Prostate gland (tissue), 2 donors: ENCODE results near the gene SPAG6.

ENCODE experiments used
- POLR2A ChIP-seq: fragments of 450-650 bp; IDR thresholded peaks from one replicate; pipeline ENCODE4 v1.6.1; 2016; ENCODE audit warnings: antibody characterized with exemption, mild to moderate bottlenecking
- TF ChIP-seq, protein P1 (sequence below), 4 experiments: fragments of 200-600 bp in 2 of 4; fragments of 450-650 bp in 2 of 4; sonication (generic) in 2 of 4; IDR thresholded peaks; 1 replicate in 3 of 4; 2 replicates in 1 of 4; pipeline ENCODE4 v1.5.1; 2016 to 2019; ENCODE audit warnings: antibody characterized with exemption in 4 of 4, mild to moderate bottlenecking in 2 of 4, moderate library complexity in 2 of 4

DNA sequence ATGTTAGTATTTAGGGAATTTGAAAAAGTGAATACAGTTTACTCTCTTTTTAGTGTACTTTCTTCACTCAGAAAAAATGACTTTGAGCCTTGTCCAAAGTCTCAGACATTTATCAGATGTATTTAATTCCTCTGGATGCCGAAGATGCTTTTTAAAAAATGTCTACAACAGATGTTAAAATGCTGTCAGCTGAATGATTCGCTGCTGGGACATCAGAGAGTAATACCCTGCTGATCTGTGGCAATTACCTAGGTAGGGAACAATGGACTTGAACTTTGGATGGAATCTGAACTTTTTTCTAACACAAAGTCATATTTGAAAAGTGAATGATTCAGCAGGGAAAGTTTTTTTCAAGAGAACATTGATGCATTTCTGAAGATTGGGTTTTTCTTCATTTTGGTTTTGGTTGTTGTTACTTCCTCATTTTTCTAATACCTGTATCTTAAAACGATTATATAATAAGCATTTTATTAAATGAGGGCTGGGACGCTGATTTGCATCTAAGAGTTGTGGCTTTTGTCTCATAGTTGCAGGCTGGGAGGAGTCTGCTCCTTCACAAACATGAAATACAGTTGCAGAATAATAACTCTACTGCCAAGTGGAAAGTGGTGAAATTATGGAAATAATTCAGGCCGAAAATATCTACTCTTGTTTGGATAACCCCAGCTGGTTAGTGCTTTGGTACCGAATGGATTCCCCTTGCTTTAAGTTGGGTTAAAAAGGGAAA lies 98.0 kb downstream of the SPAG6 start:
- TF ChIP-seq, protein P1, sequence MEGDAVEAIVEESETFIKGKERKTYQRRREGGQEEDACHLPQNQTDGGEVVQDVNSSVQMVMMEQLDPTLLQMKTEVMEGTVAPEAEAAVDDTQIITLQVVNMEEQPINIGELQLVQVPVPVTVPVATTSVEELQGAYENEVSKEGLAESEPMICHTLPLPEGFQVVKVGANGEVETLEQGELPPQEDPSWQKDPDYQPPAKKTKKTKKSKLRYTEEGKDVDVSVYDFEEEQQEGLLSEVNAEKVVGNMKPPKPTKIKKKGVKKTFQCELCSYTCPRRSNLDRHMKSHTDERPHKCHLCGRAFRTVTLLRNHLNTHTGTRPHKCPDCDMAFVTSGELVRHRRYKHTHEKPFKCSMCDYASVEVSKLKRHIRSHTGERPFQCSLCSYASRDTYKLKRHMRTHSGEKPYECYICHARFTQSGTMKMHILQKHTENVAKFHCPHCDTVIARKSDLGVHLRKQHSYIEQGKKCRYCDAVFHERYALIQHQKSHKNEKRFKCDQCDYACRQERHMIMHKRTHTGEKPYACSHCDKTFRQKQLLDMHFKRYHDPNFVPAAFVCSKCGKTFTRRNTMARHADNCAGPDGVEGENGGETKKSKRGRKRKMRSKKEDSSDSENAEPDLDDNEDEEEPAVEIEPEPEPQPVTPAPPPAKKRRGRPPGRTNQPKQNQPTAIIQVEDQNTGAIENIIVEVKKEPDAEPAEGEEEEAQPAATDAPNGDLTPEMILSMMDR (IDR thresholded peaks at IDR 0.05): no peak
- no peak for TF ChIP-seq POLR2A
